Glutamatergic neuron (in vitro differentiated cells): ENCODE data around the gene GTPBP1. TPM values are rescaled to one million over a fixed set of nuclear protein-coding genes. Genes with fewer than 3 reads are reported as not detected.

ENCODE experiments used
- DNase-seq: peaks from one replicate; pipeline ENCODE4 v3.0.0; 2022
- H3K27ac Mint-ChIP-seq: one replicate; pipeline ENCODE4 v1.8.0; 2020; ENCODE audit warnings: mild to moderate bottlenecking, mixed read lengths, inconsistent platforms; ENCODE audit not compliant: unreplicated experiment
- H3K27me3 Mint-ChIP-seq: one replicate; pipeline ENCODE4 v1.8.0; 2020; ENCODE audit warnings: mild to moderate bottlenecking, moderate library complexity, mixed read lengths, inconsistent platforms; ENCODE audit not compliant: unreplicated experiment
- H3K36me3 Mint-ChIP-seq: one replicate; pipeline ENCODE4 v1.8.0; 2020; ENCODE audit warnings: mild to moderate bottlenecking, mixed read lengths, inconsistent platforms; ENCODE audit not compliant: unreplicated experiment
- H3K4me1 Mint-ChIP-seq: one replicate; pipeline ENCODE4 v1.8.0; 2020; ENCODE audit warnings: mild to moderate bottlenecking, low read depth, mixed read lengths, inconsistent platforms; ENCODE audit not compliant: unreplicated experiment
- H3K4me3 Mint-ChIP-seq: one replicate; pipeline ENCODE4 v1.8.0; 2020; ENCODE audit warnings: mild to moderate bottlenecking, mixed read lengths, inconsistent platforms; ENCODE audit not compliant: unreplicated experiment
- H3K9me3 Mint-ChIP-seq: one replicate; pipeline ENCODE4 v1.8.0; 2020; ENCODE audit warnings: mild to moderate bottlenecking, moderate library complexity, mixed read lengths, inconsistent platforms; ENCODE audit not compliant: unreplicated experiment
- total RNA-seq: library from RNA; stranded (reverse); fragmentation: NEBNext Ultra II Directional; extraction: Animal tissue kit (Norgen Biotek cat#: 25700); gene quantifications from one replicate; pipeline ENCODE4 v1.2.1, GENCODE V29; 2021; ENCODE audit not compliant: unreplicated experiment
- TF ChIP-seq, protein P1 (sequence below): fragments of 200-600 bp; sonication (generic); IDR thresholded peaks from one replicate; pipeline ENCODE4 v1.5.0; 2021; ENCODE audit not compliant: partially characterized antibody, unreplicated experiment

The GTPBP1 gene
- total RNA-seq, 1 donor from 2014 or later: 55.6 TPM

DNA sequence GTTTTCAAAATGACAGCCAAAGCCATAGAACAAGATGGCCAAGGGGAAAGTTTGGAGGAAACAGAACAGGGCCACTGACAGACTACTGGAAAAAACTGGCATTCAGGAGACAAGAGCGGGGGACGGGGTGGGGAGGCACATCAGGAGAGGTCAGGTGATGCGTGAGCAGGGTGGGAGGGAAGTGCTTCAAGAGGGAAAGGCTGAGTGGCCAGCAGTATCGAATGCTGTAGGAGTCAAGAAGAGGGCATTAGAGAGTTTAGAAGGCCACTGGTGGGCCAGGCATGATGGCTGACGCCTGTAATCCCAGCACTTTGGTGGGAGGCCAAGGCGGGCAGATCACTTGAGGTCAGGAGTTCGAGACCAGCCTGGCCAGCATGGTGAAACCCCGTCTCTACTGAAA is 8.2 kb downstream of the GTPBP1 start:
- no peak overlapping the region for H3K4me3 Mint-ChIP-seq
- TF ChIP-seq, protein P1, sequence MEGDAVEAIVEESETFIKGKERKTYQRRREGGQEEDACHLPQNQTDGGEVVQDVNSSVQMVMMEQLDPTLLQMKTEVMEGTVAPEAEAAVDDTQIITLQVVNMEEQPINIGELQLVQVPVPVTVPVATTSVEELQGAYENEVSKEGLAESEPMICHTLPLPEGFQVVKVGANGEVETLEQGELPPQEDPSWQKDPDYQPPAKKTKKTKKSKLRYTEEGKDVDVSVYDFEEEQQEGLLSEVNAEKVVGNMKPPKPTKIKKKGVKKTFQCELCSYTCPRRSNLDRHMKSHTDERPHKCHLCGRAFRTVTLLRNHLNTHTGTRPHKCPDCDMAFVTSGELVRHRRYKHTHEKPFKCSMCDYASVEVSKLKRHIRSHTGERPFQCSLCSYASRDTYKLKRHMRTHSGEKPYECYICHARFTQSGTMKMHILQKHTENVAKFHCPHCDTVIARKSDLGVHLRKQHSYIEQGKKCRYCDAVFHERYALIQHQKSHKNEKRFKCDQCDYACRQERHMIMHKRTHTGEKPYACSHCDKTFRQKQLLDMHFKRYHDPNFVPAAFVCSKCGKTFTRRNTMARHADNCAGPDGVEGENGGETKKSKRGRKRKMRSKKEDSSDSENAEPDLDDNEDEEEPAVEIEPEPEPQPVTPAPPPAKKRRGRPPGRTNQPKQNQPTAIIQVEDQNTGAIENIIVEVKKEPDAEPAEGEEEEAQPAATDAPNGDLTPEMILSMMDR: no peak
- H3K9me3 Mint-ChIP-seq: no peaks in the 10 kb centered on the region
- no peak overlapping the region for H3K27ac Mint-ChIP-seq
- peaks cover 4% of the 10 kb centered on the region for H3K27me3 Mint-ChIP-seq
- no peak for DNase-seq
- no peaks in the 10 kb centered on the region for H3K36me3 Mint-ChIP-seq
- H3K4me1 Mint-ChIP-seq: peaks cover 25% of the 10 kb centered on the region

DNA sequence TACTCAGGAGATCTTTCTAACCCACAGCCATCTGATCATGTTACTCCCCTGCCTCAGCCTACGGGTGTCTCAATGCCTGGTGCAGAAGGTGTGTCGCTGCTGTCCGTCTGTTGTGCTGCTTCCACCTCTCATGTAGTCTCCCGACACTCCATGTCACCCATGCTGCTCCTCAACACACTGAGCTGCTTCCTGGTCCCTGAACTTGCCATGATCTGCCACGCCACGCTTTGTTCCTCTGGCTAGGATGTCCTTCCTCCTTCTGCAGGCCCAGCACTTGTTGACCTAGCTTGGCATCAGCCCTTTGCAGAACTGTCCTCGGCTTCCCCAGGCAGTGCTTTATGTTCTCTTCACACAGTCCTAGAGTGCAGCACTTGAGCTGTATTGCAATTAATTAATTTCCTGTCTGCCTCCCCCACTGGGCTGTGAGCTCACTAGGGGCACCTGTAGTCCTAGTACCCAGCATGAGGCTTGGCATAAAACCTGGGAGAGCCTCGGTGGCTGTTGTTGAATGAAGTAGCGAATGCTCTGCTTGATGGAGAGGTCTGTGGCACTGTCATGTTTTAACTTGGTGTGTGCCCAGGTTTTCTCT is 9.5 kb downstream of the GTPBP1 start:
- H3K36me3 Mint-ChIP-seq: no peaks in the 10 kb centered on the region
- TF ChIP-seq, protein P1: no peak
- H3K27me3 Mint-ChIP-seq: peaks cover 4% of the 10 kb centered on the region
- no peak for DNase-seq
- no peak overlapping the region for H3K4me3 Mint-ChIP-seq
- H3K4me1 Mint-ChIP-seq: peaks cover 25% of the 10 kb centered on the region
- no peaks in the 10 kb centered on the region for H3K9me3 Mint-ChIP-seq
- H3K27ac Mint-ChIP-seq: peak overlapping the region; percentile 5

DNA sequence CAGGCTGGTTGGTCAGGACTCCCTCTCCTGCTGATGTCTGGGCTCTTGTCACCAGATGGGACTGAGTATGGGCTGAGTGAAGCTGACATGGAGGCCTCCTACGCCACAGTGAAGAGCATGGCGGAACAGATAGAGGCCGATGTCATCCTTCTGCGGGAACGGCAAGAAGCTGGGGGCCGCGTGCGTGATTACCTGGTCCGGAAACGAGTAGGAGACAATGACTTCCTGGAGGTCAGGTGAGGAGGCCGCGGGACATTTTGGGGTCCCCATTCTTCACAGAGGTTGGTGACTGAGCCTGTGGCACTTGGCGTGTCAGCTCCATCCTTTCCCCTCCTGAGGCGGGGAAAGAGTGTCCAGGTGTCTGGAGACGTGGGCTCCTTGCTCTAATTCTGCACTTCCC is 10.1 kb downstream of the GTPBP1 start:
- Mint-ChIP-seq H3K27me3 (peaks cover 4% of the 10 kb centered on the region), H3K27ac (no peak overlapping the region), H3K36me3 (no peaks in the 10 kb centered on the region), H3K4me3 (no peak overlapping the region), H3K9me3 (no peaks in the 10 kb centered on the region), H3K4me1 (peaks cover 25% of the 10 kb centered on the region)
- TF ChIP-seq, protein P1: no peak
- no peak for DNase-seq

DNA sequence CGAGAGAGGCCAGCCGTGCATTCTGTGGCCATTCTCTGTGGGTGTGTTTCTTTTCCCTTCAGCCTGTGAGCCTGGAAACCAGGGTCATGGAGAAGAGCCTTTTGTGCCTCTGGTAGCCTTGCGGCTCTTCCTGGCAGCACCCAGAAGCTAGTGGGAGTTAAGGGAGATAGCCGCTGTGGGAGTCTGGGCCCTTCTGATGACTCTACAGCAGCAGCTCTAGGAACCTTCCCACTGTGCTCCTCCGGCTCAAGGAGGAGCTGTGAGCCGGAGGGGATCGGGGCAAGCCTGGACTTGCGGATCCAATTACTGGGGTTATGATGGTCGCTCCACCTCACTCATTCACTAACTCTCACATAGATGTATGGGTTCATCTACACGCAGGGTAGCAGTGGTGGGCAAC is 10.5 kb downstream of the GTPBP1 start:
- H3K27ac Mint-ChIP-seq: no peak overlapping the region
- no peaks in the 10 kb centered on the region for H3K36me3 Mint-ChIP-seq

DNA sequence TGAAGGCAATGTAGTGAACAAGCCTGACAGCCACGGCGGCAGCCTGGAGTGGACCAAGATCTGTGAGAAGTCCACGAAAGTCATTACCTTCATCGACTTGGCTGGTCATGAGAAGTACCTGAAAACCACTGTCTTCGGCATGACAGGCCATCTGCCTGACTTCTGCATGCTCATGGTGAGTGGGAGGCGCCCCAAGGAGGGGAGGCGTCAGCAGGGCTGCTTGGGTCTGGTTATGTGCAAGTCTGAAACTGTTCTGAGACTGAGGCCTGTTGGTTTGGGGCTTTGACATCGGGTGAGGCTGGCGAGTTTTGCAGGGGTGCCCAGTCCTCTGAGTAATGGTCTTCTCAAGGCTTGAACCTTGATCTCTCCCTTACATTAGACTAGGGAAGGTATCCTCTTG is 11.1 kb downstream of the GTPBP1 start:
- no peak for DNase-seq
- Mint-ChIP-seq H3K9me3 (no peaks in the 10 kb centered on the region), H3K27ac (no peak overlapping the region), H3K27me3 (peaks cover 4% of the 10 kb centered on the region), H3K4me3 (no peak overlapping the region), H3K4me1 (peaks cover 23% of the 10 kb centered on the region), H3K36me3 (no peaks in the 10 kb centered on the region)
- TF ChIP-seq, protein P1: no peak

More for the DNA sequence above, 10.5 kb downstream of the GTPBP1 start:
- H3K27me3 Mint-ChIP-seq: peaks cover 4% of the 10 kb centered on the region
- peaks cover 23% of the 10 kb centered on the region for H3K4me1 Mint-ChIP-seq
- no peaks in the 10 kb centered on the region for H3K9me3 Mint-ChIP-seq
- no peak overlapping the region for H3K4me3 Mint-ChIP-seq
- no peak for DNase-seq
- TF ChIP-seq, protein P1: no peak
